ENCODE results near the gene BTAF1. TPM values are rescaled to one million over a fixed set of nuclear protein-coding genes. Genes with fewer than 3 reads are reported as not detected.

BTAF1 gene
- total and polyA plus RNA-seq, 2 experiments from 2014 or later, result 15.3 to 45.0 TPM

DNA sequence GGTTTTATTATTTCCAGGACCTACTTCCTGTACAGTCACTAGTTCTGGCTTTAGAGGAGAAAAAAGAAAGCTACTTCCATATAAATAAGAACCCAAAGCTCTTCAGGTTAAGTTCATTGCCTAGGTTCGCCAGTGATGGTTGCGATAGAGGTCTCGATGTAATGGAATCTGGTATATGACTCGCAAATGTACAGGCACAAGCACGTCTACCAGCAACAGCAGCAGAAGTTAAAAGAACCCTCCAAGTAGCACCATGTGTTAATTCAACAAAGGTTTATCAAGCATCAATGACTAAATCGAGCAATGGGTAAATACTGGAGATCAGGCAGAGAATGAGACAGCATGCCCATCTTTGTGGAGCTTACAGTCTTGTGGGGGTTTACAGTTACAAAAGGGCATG lies 155.4 kb downstream of the BTAF1 start:
- 93% methylated on average over 6 of the region's 6 CpGs for WGBS (ENCODE audit: low lambda C conversion rate, missing lambda C conversion rate)
- Histone ChIP-seq H3K4me1 (ENCODE audit: insufficient read depth) (peaks cover 4% of the 10 kb centered on the region), H3K4me2 (no peak overlapping the region), H3K36me3 (replicated peaks; ENCODE audit: insufficient read depth, low read depth) (no peaks in the 10 kb centered on the region), H3K27ac (no peak overlapping the region), H3K9me3 (ENCODE audit: low read depth) (no peaks in the 10 kb centered on the region), H2AFZ (no peak overlapping the region), H3K9me2 (replicated peaks; ENCODE audit: insufficient read depth) (no peaks in the 10 kb centered on the region), H3K79me2 (no peaks in the 10 kb centered on the region), H3K4me3 (no peak overlapping the region), H4K20me1 (ENCODE audit: insufficient read depth, poor library complexity, severe bottlenecking) (no peaks in the 10 kb centered on the region), H3K27me3 (no peaks in the 10 kb centered on the region)
- no peak for DNase-seq (ENCODE audit: low spot score)
- TF ChIP-seq, protein P1, sequence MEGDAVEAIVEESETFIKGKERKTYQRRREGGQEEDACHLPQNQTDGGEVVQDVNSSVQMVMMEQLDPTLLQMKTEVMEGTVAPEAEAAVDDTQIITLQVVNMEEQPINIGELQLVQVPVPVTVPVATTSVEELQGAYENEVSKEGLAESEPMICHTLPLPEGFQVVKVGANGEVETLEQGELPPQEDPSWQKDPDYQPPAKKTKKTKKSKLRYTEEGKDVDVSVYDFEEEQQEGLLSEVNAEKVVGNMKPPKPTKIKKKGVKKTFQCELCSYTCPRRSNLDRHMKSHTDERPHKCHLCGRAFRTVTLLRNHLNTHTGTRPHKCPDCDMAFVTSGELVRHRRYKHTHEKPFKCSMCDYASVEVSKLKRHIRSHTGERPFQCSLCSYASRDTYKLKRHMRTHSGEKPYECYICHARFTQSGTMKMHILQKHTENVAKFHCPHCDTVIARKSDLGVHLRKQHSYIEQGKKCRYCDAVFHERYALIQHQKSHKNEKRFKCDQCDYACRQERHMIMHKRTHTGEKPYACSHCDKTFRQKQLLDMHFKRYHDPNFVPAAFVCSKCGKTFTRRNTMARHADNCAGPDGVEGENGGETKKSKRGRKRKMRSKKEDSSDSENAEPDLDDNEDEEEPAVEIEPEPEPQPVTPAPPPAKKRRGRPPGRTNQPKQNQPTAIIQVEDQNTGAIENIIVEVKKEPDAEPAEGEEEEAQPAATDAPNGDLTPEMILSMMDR (IDR thresholded peaks at IDR 0.05; ENCODE audit: poor library complexity), result no peak
- no peak for TF ChIP-seq EZH2 (IDR thresholded peaks at IDR 0.05; ENCODE audit: borderline replicate concordance)
- TF ChIP-seq EZH2phosphoT487 (IDR thresholded peaks at IDR 0.05; ENCODE audit: low read depth, severe bottlenecking, unreplicated experiment), result no peak

Small RNA genes lying within 50 kb of the gene (small RNA-seq; reads per million reads assigned to genes)
- gene AL359198.2, result not detected
- not detected for gene RF00402

Other genes with a start within 250 kb of the BTAF1 start
- 33.8 and 40.4 TPM in 2 replicates for gene TNKS2, start 125.3 kb upstream of the BTAF1 start, total RNA-seq
- 11.9 and 14.7 TPM in 2 replicates for gene TNKS2, start 125.3 kb upstream of the BTAF1 start, polyA plus RNA-seq
- 1.5 and 2.4 TPM in 2 replicates for gene FGFBP3, start 14.3 kb upstream of the BTAF1 start, total RNA-seq
- 2.6 and 5.6 TPM in 2 replicates for gene FGFBP3, start 14.3 kb upstream of the BTAF1 start, polyA plus RNA-seq

Measured in hepatocyte (in vitro differentiated cells).